ENCODE results near the gene PHLPP1. TPM values are rescaled to one million over a fixed set of nuclear protein-coding genes. Genes with fewer than 3 reads are reported as not detected.

PHLPP1 gene
- total RNA-seq, 1 donor: 7.2 TPM

GRCh38 chr18:62717925-62718800 lies 2.8 kb downstream of the PHLPP1 start:
- DNase-seq (ENCODE audit: low read depth): peak; percentile 53

GRCh38 chr18:62720048-62720447 lies 4.7 kb downstream of the PHLPP1 start:
- H3K4me3 ChIP-seq (ENCODE audit: low read depth, low read length): no peak overlapping the region
- TF ChIP-seq, protein P1, sequence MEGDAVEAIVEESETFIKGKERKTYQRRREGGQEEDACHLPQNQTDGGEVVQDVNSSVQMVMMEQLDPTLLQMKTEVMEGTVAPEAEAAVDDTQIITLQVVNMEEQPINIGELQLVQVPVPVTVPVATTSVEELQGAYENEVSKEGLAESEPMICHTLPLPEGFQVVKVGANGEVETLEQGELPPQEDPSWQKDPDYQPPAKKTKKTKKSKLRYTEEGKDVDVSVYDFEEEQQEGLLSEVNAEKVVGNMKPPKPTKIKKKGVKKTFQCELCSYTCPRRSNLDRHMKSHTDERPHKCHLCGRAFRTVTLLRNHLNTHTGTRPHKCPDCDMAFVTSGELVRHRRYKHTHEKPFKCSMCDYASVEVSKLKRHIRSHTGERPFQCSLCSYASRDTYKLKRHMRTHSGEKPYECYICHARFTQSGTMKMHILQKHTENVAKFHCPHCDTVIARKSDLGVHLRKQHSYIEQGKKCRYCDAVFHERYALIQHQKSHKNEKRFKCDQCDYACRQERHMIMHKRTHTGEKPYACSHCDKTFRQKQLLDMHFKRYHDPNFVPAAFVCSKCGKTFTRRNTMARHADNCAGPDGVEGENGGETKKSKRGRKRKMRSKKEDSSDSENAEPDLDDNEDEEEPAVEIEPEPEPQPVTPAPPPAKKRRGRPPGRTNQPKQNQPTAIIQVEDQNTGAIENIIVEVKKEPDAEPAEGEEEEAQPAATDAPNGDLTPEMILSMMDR (IDR thresholded peaks at IDR 0.05; ENCODE audit: insufficient read depth, low read length): no peak
- no peak for DNase-seq (ENCODE audit: low read depth)

More at GRCh38 chr18:62717925-62718800, 2.8 kb downstream of the PHLPP1 start:
- peak overlapping the region; percentile 75 for H3K4me3 ChIP-seq (ENCODE audit: low read depth, low read length)
- TF ChIP-seq, protein P1 (IDR thresholded peaks at IDR 0.05; ENCODE audit: insufficient read depth, low read length): no peak

DNA sequence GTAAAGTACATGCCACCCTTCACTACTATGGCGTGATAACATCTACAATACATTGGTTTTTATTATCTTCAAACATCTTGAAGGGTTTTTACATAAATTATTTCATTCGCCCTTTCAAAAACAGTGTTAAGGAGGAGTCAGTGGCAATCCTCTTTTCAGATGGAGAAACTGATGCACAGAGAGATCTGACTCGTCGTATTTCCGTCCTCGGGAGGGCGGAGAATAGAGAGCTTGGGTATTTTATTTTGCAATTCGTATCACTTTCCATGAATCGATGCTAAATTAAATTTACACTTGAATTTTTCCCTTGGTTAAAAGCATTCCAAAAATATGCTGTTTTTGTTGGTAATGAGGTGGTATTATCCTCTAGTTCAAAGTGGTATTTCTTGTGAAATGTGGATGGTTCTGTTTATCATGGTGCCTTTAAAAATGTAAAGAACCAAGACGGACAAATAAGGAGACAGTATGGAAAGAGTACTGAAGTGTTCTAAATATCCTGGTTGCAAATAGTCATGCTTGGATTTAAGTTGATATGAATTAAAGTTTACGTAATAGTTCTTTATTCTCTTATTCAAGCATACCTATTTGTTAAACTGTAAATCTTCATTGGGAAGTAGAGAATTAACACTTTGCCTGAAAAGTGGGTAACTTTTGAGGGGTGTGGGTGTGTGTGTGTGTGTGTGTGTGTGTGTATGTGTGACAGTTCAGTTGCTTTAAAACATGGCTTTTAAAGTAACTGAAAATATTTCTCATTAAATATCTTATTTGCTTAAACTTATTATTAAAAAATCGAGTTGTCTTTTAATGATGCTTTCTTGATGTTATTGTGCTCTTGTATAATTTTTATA lies 5.6 kb downstream of the PHLPP1 start:
- DNase-seq (ENCODE audit: low read depth): no peak
- H3K4me3 ChIP-seq (ENCODE audit: low read depth, low read length): no peak overlapping the region
- TF ChIP-seq, protein P1 (IDR thresholded peaks at IDR 0.05; ENCODE audit: insufficient read depth, low read length): no peak

- no peak overlapping the region for H3K4me3 ChIP-seq (ENCODE audit: low read depth, low read length)
- TF ChIP-seq, protein P1 (IDR thresholded peaks at IDR 0.05; ENCODE audit: insufficient read depth, low read length): no peak
- DNase-seq (ENCODE audit: low read depth): no peak
These were observed 6.8 kb downstream of the PHLPP1 start for GRCh38 chr18:62721839-62722795.

DNA sequence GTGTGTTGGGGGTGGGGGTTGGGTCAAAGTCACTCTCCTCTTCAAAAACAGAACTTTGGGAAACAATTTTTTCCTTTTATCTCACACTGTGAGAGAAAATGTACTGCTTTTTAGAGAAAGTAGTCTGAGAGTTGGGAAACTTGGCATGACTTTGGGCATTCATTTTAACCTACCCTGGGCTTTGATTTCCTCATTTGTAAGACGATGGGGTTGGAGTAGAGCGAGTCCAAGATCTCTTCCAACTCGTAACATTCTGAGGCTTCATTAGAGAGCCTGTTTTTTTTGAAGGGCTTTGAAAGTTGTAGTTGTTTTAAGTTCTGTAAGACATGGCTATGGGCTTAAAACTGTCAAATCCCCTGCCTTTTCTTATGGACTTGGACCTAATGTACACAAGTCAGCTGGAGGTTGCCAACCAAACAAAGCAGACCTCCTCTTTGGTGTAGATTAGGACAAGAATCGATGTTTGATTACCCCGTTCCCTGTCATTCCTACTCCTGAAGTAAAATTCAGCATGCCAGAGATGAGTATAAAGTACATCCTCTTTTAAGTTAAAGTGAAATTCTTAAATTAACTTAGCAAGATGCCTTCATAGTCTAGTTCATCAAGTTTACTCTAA lies 8.4 kb downstream of the PHLPP1 start:
- TF ChIP-seq, protein P1 (IDR thresholded peaks at IDR 0.05; ENCODE audit: insufficient read depth, low read length): no peak
- H3K4me3 ChIP-seq (ENCODE audit: low read depth, low read length): no peak overlapping the region
- peak; percentile 34 for DNase-seq (ENCODE audit: low read depth)
